PC-9 (cell line): ENCODE data around the gene ATG5. TPM values are rescaled to one million over a fixed set of nuclear protein-coding genes. Genes with fewer than 3 reads are reported as not detected.
A peak's percentile ranks its signal among the peaks of the same experiment; 100 is the strongest.

Experiments used
- BruUV-seq: library from RNA; stranded (reverse); fragments of 400-500 nt; replicated peaks from 2 replicates; lab custom pipeline; 2021; lab: Mats Ljungman, UMichigan
- CTCF ChIA-PET: fragments of 300-600 bp; sonication (Branson Sonifier 250); formaldehyde crosslinking; loops from one replicate; lab custom pipeline; 2022; ENCODE audit warnings: antibody characterized with exemption; lab: Charles Lee
- POLR2A ChIA-PET: fragments of 300-600 bp; sonication (Branson Sonifier 250); formaldehyde crosslinking; loops from one replicate; lab custom pipeline; 2022; ENCODE audit warnings: antibody characterized with exemption; ENCODE audit not compliant: unreplicated experiment; lab: Charles Lee
- DNase-seq, 2 experiments: peaks; one replicate each; pipeline versions ENCODE4 v3.0.0 to v3.0.0-alpha.2; 2015 to 2022; ENCODE audit warnings: mixed read lengths in 1 of 2
- H2AFZ ChIP-seq: fragments of 200-600 bp; sonication (generic); 2 replicates; pipeline ENCODE4 v1.8.1; 2017; ENCODE audit warnings: antibody characterized with exemption
- H3F3A ChIP-seq: fragments of 200-600 bp; sonication (generic); 2 replicates; pipeline ENCODE4 v1.8.1; 2017; ENCODE audit warnings: antibody characterized with exemption, mild to moderate bottlenecking, low read depth; ENCODE audit not compliant: insufficient read depth
- H3K27ac ChIP-seq: fragments of 200-600 bp; sonication (generic); 2 replicates; pipeline ENCODE4 v1.6.1; 2016; ENCODE audit warnings: mixed run types
- H3K27me3 ChIP-seq: fragments of 200-600 bp; sonication (generic); 2 replicates; pipeline ENCODE4 v1.6.1; 2016; ENCODE audit warnings: low read depth, mixed run types; ENCODE audit not compliant: insufficient read depth
- H3K36me3 ChIP-seq: fragments of 200-600 bp; sonication (generic); 2 replicates; pipeline ENCODE4 v1.6.1; 2016; ENCODE audit warnings: low read depth, mixed run types
- H3K4me1 ChIP-seq: fragments of 200-600 bp; sonication (generic); replicated peaks from 2 replicates; pipeline ENCODE4 v1.6.1; 2016; ENCODE audit warnings: mixed run types; ENCODE audit not compliant: insufficient read depth
- H3K4me2 ChIP-seq: fragments of 200-600 bp; sonication (generic); 2 replicates; pipeline ENCODE4 v1.6.1; 2017; ENCODE audit warnings: mixed run types
- H3K4me3 ChIP-seq: fragments of 200-600 bp; sonication (generic); 2 replicates; pipeline ENCODE4 v1.6.1; 2016; ENCODE audit warnings: mixed run types
- H3K79me2 ChIP-seq: fragments of 200-600 bp; sonication (generic); 2 replicates; pipeline ENCODE4 v1.6.1; 2017; ENCODE audit warnings: low read depth, mixed run types
- H3K9me2 ChIP-seq: fragments of 200-600 bp; sonication (generic); 2 replicates; pipeline ENCODE4 v1.8.1; 2017; ENCODE audit warnings: mild to moderate bottlenecking; ENCODE audit not compliant: insufficient read depth
- H3K9me3 ChIP-seq: fragments of 200-600 bp; sonication (generic); 2 replicates; pipeline ENCODE4 v1.8.1; 2016; ENCODE audit warnings: low read depth; ENCODE audit not compliant: insufficient read depth
- H4K20me1 ChIP-seq: fragments of 200-600 bp; sonication (generic); 2 replicates; pipeline ENCODE4 v1.8.1; 2017; ENCODE audit not compliant: insufficient read depth
- CTCF ChIP-seq: fragments of 200-600 bp; sonication (generic); conservative IDR thresholded peaks from 2 replicates; pipeline ENCODE4 v1.6.1; 2017; ENCODE audit warnings: mixed run types, antibody characterized with exemption, mild to moderate bottlenecking, moderate library complexity
- EZH2 ChIP-seq: fragments of 200-600 bp; sonication (generic); IDR thresholded peaks from 2 replicates; pipeline ENCODE4 v1.8.0; 2017; ENCODE audit warnings: antibody characterized with exemption, low read depth
- intact Hi-C: fragments of 100-400 bp; cut with micrococcal nuclease; formaldehyde crosslinking; loops from one replicate; pipeline ENCODE4 v1.10.0; 2022; ENCODE audit not compliant: unreplicated experiment
- total RNA-seq: library from RNA; stranded (reverse); gene quantifications from 2 replicates; pipeline ENCODE4 v1.2.3, GENCODE V29; 2021

Gene ATG5
- total RNA-seq, 1 experiment from 2014 or later, result 39.8 TPM

DNA sequence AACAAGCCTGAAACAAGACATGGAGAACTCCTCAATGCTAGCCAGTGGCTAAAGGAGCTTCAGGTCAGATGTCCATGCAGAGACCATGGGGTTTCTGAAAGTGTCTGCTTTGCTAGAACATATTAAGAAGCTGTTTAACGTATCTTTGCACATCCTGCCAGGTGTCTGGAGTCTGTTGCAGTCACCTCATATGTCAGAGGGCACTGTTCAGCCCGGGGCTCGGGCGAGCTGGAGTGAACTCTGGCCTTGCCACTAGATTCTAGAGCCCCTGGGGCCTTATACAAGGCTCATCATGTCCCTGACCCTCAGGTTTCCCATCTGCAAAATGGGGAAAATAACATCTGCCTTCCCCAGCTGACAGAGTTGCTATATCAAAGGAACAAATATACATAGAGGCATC, 180.4 kb downstream of the ATG5 start:
- intact Hi-C loops, result loop anchor here (5.0 kb wide), 1 partner anchor 52 kb away; no protein-coding TSS in a partner anchor
- Histone ChIP-seq H3K9me3 (no peaks in the 10 kb centered on the region), H3K27me3 (no peaks in the 10 kb centered on the region), H2AFZ (no peak overlapping the region), H3K79me2 (no peaks in the 10 kb centered on the region), H3K4me2 (no peak overlapping the region), H3K36me3 (no peaks in the 10 kb centered on the region), H3F3A (peaks cover 20% of the 10 kb centered on the region), H3K9me2 (no peaks in the 10 kb centered on the region), H3K4me1 (peaks cover 51% of the 10 kb centered on the region), H3K4me3 (no peak overlapping the region), H3K27ac (no peak overlapping the region), H4K20me1 (no peaks in the 10 kb centered on the region)
- no peak for DNase-seq
- BruUV-seq, result no TSS peak
- ChIA-PET CTCF (interaction anchor here (1.0 kb wide), 1 partner anchor 16 kb away, joined by 4 read pairs; no protein-coding TSS in a partner anchor), POLR2A (no interaction called here)
- TF ChIP-seq CTCF (no peak), EZH2 (no peak)

DNA sequence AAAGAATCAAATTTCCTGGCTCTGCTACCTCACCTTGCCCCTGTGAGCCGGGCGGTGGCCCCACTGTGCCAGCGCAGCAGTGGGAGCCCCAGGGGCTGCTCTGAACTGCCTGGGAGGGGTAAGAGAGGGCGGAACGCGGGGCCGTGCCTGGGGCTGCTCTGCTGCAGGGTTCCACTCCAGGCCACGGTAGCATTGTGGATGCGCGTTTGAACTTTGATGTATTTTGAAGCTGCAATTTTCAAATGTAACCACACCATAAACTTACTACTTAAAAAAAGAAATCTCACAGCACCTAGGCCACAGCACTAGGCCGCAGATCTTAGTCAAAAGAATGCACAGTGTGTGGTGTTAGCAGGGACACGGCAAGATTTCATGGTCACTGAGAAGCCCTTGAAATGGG, 181.9 kb downstream of the ATG5 start:
- intact Hi-C loops, result no loop called here
- H3F3A ChIP-seq, result peaks cover 20% of the 10 kb centered on the region
- H3K27me3 ChIP-seq, result no peaks in the 10 kb centered on the region
- H4K20me1 ChIP-seq, result no peaks in the 10 kb centered on the region
- no peak overlapping the region for H2AFZ ChIP-seq
- no peak overlapping the region for H3K27ac ChIP-seq
- no TSS peak for BruUV-seq
- peaks cover 49% of the 10 kb centered on the region for H3K4me1 ChIP-seq
- DNase-seq, result no peak
- no peak overlapping the region for H3K4me2 ChIP-seq
- H3K36me3 ChIP-seq, result no peaks in the 10 kb centered on the region
- no peaks in the 10 kb centered on the region for H3K9me3 ChIP-seq
- H3K9me2 ChIP-seq, result no peaks in the 10 kb centered on the region
- CTCF ChIA-PET, result no interaction called here
- POLR2A ChIA-PET, result no interaction called here
- TF ChIP-seq EZH2 (no peak), CTCF (no peak)
- H3K4me3 ChIP-seq, result no peak overlapping the region
- no peaks in the 10 kb centered on the region for H3K79me2 ChIP-seq

- Histone ChIP-seq H3K4me2 (peak overlapping the region; percentile 14), H2AFZ (no peak overlapping the region), H3K4me3 (no peak overlapping the region), H3F3A (peaks cover 18% of the 10 kb centered on the region), H3K79me2 (no peaks in the 10 kb centered on the region), H4K20me1 (no peaks in the 10 kb centered on the region), H3K36me3 (no peaks in the 10 kb centered on the region), H3K4me1 (peaks cover 42% of the 10 kb centered on the region), H3K27me3 (no peaks in the 10 kb centered on the region), H3K27ac (no peak overlapping the region), H3K9me3 (no peaks in the 10 kb centered on the region), H3K9me2 (no peaks in the 10 kb centered on the region)
- BruUV-seq, result no TSS peak
- ChIA-PET CTCF (no interaction called here), POLR2A (no interaction called here)
- peak in 1 of 2 experiments; percentile 10 for DNase-seq
- intact Hi-C loops, result no loop called here
- TF ChIP-seq EZH2 (no peak), CTCF (no peak)
Measured at GRCh38 chr6:106142876-106143431, 182.6 kb downstream of the ATG5 start.
